Dendritic cell treated with granulocyte-macrophage colony-stimulating factor and Interleukin-4, amounts not matched to agents 40 ng/mL and 50 ng/mL, for 4 days (primary cell): ENCODE measurements around the gene ABCG8.
A peak's percentile ranks its signal among the peaks of the same experiment; 100 is the strongest.

Source experiments
- H3K27ac Mint-ChIP-seq: one replicate; pipeline ENCODE4 v1.8.0; 2022; ENCODE audit warnings: mild to moderate bottlenecking, mixed read lengths
- H3K27me3 Mint-ChIP-seq: one replicate; pipeline ENCODE4 v1.8.0; 2022; ENCODE audit warnings: mild to moderate bottlenecking, mixed read lengths
- H3K36me3 Mint-ChIP-seq: one replicate; pipeline ENCODE4 v1.8.0; 2022; ENCODE audit warnings: low read depth, mixed read lengths
- H3K4me1 Mint-ChIP-seq: one replicate; pipeline ENCODE4 v1.8.0; 2022; ENCODE audit warnings: low read depth, mixed read lengths
- H3K4me3 Mint-ChIP-seq: one replicate; pipeline ENCODE4 v1.8.0; 2022; ENCODE audit warnings: mild to moderate bottlenecking, moderate library complexity, mixed read lengths
- H3K9me3 Mint-ChIP-seq: one replicate; pipeline ENCODE4 v1.8.0; 2022; ENCODE audit warnings: mixed read lengths
- intact Hi-C: fragments of 100-400 bp; cut with micrococcal nuclease; formaldehyde crosslinking; loops from one replicate; pipeline ENCODE4 v1.15.0; 2022

Gene ABCG8

GRCh38 chr2:43812947-43813346 is 25.8 kb upstream of the ABCG8 start:
- Mint-ChIP-seq H3K9me3 (no peaks in the 10 kb centered on the region), H3K36me3 (no peaks in the 10 kb centered on the region), H3K27ac (no peak overlapping the region), H3K27me3 (no peaks in the 10 kb centered on the region), H3K4me1 (no peaks in the 10 kb centered on the region), H3K4me3 (no peak overlapping the region)
- intact Hi-C loops = no loop called here

GRCh38 chr2:43814711-43815110 is 24.1 kb upstream of the ABCG8 start:
- intact Hi-C loops = no loop called here
- no peaks in the 10 kb centered on the region for H3K9me3 Mint-ChIP-seq
- H3K36me3 Mint-ChIP-seq = no peaks in the 10 kb centered on the region
- no peak overlapping the region for H3K27ac Mint-ChIP-seq
- H3K27me3 Mint-ChIP-seq = no peaks in the 10 kb centered on the region
- H3K4me1 Mint-ChIP-seq = no peaks in the 10 kb centered on the region
- H3K4me3 Mint-ChIP-seq = no peak overlapping the region

DNA sequence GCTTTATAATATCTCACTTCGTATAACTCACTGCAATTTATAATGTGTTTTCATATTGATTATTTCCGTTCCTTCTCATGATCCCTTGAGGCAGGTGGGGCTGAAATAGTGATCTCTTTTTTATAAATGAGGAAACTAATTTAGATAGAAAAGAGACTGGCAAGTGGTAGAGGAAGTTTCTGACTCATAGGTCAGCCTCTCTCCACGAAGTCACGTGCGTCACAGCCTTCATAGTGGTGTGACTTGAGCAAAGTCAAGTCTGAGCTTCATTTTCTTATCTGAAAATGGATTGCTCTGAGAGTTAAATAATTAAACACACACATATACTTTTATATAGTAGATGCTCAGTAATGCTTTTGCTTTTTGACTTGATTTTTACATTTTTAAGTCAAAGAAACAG is 20.0 kb upstream of the ABCG8 start:
- intact Hi-C loops = no loop called here

GRCh38 chr2:43819491-43820163 is 19.1 kb upstream of the ABCG8 start:
- Mint-ChIP-seq H3K4me3 (no peak overlapping the region), H3K27me3 (peaks cover 26% of the 10 kb centered on the region), H3K4me1 (peaks cover 5% of the 10 kb centered on the region), H3K9me3 (no peaks in the 10 kb centered on the region), H3K27ac (no peak overlapping the region), H3K36me3 (no peaks in the 10 kb centered on the region)
- intact Hi-C loops = no loop called here

More for the DNA sequence above, 20.0 kb upstream of the ABCG8 start:
- H3K27ac Mint-ChIP-seq = no peak overlapping the region
- no peaks in the 10 kb centered on the region for H3K36me3 Mint-ChIP-seq
- H3K4me1 Mint-ChIP-seq = peaks cover 5% of the 10 kb centered on the region
- H3K9me3 Mint-ChIP-seq = no peaks in the 10 kb centered on the region
- H3K27me3 Mint-ChIP-seq = peaks cover 26% of the 10 kb centered on the region
- H3K4me3 Mint-ChIP-seq = no peak overlapping the region

DNA sequence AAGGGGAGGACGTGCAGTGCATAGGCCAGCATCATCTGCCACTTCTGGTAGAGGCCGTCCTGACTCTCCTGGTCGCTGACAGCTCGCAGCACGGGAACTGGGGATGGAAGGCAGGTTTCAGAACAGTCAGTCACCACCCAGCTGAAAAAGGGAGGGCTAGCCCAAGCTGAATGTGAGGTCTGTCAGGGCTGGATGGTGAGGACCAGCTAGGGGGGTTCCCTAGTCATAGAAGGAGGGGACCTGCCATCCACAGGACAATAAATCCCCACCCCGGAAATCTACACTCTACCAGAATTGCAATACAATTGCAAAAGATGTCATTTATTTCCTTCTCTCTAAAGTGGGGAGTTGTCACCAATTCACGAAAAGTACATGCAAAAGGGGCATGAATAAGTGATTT is 15.9 kb upstream of the ABCG8 start:
- H3K9me3 Mint-ChIP-seq = no peaks in the 10 kb centered on the region
- H3K36me3 Mint-ChIP-seq = no peaks in the 10 kb centered on the region
- H3K4me1 Mint-ChIP-seq = peaks cover 5% of the 10 kb centered on the region
- intact Hi-C loops = no loop called here
- no peak overlapping the region for H3K27ac Mint-ChIP-seq
- no peak overlapping the region for H3K4me3 Mint-ChIP-seq
- H3K27me3 Mint-ChIP-seq = peaks cover 36% of the 10 kb centered on the region

DNA sequence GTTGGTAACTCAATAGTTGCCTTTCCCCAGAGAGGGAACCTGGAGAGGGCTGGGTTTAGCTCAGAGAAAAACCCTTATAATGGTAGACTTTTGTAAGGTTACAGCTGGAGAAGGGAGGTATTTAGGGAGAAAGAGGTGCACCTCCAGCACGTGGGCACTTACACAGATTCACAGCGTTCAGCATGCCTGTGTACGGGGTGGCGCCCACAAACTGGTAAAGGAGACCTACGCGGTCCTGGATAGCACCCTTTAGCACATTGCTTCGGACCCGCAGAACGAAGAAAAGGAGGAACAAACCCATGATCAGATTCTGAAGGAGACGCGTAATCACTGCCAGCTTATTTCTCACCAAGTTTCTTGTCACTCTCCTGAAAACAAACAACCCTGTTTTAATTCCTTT is 15.0 kb upstream of the ABCG8 start:
- intact Hi-C loops = no loop called here
- H3K4me3 Mint-ChIP-seq = no peak overlapping the region
- no peak overlapping the region for H3K27ac Mint-ChIP-seq
- H3K27me3 Mint-ChIP-seq = peaks cover 38% of the 10 kb centered on the region
- H3K36me3 Mint-ChIP-seq = no peaks in the 10 kb centered on the region
- H3K9me3 Mint-ChIP-seq = no peaks in the 10 kb centered on the region
- peaks cover 5% of the 10 kb centered on the region for H3K4me1 Mint-ChIP-seq

GRCh38 chr2:43824512-43824911 is 14.3 kb upstream of the ABCG8 start:
- H3K4me3 Mint-ChIP-seq = no peak overlapping the region
- H3K9me3 Mint-ChIP-seq = no peaks in the 10 kb centered on the region
- intact Hi-C loops = no loop called here
- peaks cover 41% of the 10 kb centered on the region for H3K27me3 Mint-ChIP-seq
- no peak overlapping the region for H3K27ac Mint-ChIP-seq
- H3K4me1 Mint-ChIP-seq = peaks cover 5% of the 10 kb centered on the region
- H3K36me3 Mint-ChIP-seq = no peaks in the 10 kb centered on the region

DNA sequence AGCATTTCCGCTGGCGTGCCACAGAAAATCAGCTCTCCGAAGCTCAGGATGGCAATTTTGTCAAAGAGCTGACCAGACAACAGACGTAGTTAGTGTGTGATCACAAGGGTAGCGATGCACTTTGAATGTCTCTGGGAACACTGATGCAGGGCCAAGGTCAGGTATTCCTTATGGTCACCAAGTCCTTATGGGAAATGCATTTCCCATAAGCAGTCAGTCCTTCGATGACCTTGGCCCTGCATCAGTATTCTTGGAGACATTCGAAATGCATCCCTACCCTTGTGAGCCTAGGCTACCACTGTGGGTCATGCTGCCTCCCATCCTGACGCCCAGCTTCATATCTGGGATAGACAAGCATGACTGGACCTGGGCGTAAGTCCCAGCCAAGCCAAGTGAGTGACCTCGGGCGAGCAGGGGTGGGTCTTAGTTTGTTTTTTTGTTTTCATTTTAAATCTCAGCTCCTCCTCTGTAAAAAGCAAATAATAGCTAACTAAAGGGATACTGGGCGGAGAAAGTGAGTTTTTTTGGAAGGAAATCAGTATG is 13.7 kb upstream of the ABCG8 start:
- Mint-ChIP-seq H3K27ac (no peak overlapping the region), H3K36me3 (no peaks in the 10 kb centered on the region), H3K27me3 (peaks cover 45% of the 10 kb centered on the region), H3K4me1 (peaks cover 5% of the 10 kb centered on the region), H3K9me3 (no peaks in the 10 kb centered on the region), H3K4me3 (no peak overlapping the region)
- intact Hi-C loops = no loop called here

GRCh38 chr2:43825841-43826240 is 12.9 kb upstream of the ABCG8 start:
- Mint-ChIP-seq H3K27ac (no peak overlapping the region), H3K27me3 (peaks cover 50% of the 10 kb centered on the region), H3K4me1 (peaks cover 5% of the 10 kb centered on the region), H3K4me3 (no peak overlapping the region), H3K36me3 (no peaks in the 10 kb centered on the region), H3K9me3 (no peaks in the 10 kb centered on the region)
- intact Hi-C loops = no loop called here

DNA sequence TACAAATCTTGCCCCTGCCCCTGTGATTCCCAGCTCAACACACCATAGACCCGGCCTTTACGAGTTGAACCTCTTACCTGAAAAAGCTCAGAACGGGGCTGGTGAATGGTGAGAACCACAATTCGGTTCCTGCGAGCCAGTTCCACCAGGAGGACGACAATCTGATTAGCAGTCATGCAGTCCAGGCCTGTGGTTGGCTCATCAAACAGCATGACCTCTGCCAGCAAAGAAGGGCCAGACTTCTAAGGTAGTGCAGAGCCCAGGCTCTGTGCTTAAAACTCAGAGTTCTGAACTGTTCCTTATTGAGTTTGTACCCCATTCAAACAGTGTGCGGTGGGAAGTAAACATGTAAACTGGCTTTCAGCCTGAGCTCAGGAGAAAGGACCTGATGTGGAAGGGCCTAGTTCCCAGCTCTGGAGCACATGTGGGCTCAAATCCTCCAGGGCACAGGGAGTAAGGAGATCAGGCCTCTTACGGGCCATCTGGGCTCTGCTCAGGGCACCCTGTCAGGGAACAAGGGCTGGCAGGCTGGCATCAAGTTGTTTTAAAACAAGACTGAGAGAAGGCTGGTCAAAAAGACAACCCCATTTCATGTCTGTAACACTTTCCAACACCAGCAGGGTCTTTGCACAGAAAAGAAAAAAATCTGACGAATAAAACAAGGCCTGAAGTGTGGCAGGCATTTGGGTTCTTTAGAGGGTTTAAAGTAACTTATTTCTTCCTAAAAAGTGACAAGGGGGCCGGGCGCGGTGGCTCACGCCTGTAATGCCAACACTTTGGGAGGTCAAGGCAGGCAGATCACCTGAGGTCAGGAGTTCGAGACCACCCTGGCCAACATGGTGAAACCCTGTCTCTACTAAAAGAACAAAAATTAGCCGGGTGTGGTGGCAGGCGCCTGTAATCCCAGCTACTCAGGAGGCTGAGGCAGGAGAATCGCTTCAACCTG is 12.2 kb upstream of the ABCG8 start:
- intact Hi-C loops = no loop called here
- H3K27me3 Mint-ChIP-seq = peaks cover 50% of the 10 kb centered on the region
- H3K4me1 Mint-ChIP-seq = peaks cover 9% of the 10 kb centered on the region
- no peaks in the 10 kb centered on the region for H3K36me3 Mint-ChIP-seq
- no peaks in the 10 kb centered on the region for H3K9me3 Mint-ChIP-seq
- no peak overlapping the region for H3K4me3 Mint-ChIP-seq
- no peak overlapping the region for H3K27ac Mint-ChIP-seq

GRCh38 chr2:43831543-43832294 is 7.1 kb upstream of the ABCG8 start:
- intact Hi-C loops = no loop called here
- no peaks in the 10 kb centered on the region for H3K9me3 Mint-ChIP-seq
- no peak overlapping the region for H3K27ac Mint-ChIP-seq
- H3K27me3 Mint-ChIP-seq = peaks cover 49% of the 10 kb centered on the region
- H3K36me3 Mint-ChIP-seq = no peaks in the 10 kb centered on the region
- peak overlapping the region; percentile 7 for H3K4me3 Mint-ChIP-seq
- peaks cover 6% of the 10 kb centered on the region for H3K4me1 Mint-ChIP-seq

- H3K4me3 Mint-ChIP-seq = no peak overlapping the region
- H3K4me1 Mint-ChIP-seq = peaks cover 6% of the 10 kb centered on the region
- intact Hi-C loops = no loop called here
- no peaks in the 10 kb centered on the region for H3K36me3 Mint-ChIP-seq
- no peak overlapping the region for H3K27ac Mint-ChIP-seq
- no peaks in the 10 kb centered on the region for H3K9me3 Mint-ChIP-seq
- H3K27me3 Mint-ChIP-seq = peaks cover 46% of the 10 kb centered on the region
These were observed 6.3 kb upstream of the ABCG8 start for GRCh38 chr2:43832457-43832856.

DNA sequence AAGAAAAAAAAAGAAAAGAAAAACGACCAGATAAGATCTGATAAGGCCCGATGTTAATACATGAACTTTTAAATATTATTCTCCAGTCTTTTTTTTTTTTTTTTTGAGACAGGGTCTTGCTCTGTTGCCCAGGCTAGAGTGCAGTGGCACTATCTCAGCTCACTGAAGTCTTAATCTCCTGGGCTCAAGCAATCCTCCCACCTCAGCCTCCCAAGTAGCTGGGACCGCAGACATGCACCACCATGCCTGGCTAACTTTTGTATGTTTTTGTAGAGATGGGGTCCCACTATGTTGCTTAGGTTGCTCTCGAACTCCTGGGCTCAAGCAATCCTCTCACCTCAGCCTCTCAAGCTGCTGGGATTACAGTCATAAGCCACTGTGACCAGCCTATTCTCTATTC is 1.7 kb upstream of the ABCG8 start:
- H3K36me3 Mint-ChIP-seq = no peaks in the 10 kb centered on the region
- intact Hi-C loops = no loop called here
- no peak overlapping the region for H3K4me3 Mint-ChIP-seq
- H3K4me1 Mint-ChIP-seq = no peaks in the 10 kb centered on the region
- no peaks in the 10 kb centered on the region for H3K9me3 Mint-ChIP-seq
- peaks cover 19% of the 10 kb centered on the region for H3K27me3 Mint-ChIP-seq
- H3K27ac Mint-ChIP-seq = no peak overlapping the region
